Measurements from ENCODE around the gene TTBK1.

The TTBK1 gene

DNA sequence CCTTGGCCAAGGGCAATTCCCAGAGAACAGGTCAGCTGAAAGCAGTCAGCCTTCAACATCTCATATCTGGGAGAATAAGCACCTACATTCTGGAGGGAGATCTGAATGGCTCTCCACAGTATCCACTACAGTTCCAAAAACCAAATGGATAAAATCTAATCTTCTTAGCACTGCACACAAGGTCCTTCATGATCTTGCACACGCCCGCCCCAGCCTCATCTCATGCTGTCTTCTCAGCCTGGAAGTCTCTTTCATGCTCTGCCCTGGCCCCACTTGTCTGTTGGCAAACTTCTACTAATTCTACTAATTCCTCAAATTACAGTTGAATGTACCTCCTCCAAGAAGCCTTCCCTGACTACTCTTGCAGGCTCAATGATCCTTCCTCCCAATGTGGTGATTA lies 1.8 kb upstream of the TTBK1 start:
- H3K4me3 ChIP-seq (ENCODE audit: low read length) = no peak overlapping the region
- DNase-seq (ENCODE audit: low read depth) = no peak
- TF ChIP-seq, protein P1, sequence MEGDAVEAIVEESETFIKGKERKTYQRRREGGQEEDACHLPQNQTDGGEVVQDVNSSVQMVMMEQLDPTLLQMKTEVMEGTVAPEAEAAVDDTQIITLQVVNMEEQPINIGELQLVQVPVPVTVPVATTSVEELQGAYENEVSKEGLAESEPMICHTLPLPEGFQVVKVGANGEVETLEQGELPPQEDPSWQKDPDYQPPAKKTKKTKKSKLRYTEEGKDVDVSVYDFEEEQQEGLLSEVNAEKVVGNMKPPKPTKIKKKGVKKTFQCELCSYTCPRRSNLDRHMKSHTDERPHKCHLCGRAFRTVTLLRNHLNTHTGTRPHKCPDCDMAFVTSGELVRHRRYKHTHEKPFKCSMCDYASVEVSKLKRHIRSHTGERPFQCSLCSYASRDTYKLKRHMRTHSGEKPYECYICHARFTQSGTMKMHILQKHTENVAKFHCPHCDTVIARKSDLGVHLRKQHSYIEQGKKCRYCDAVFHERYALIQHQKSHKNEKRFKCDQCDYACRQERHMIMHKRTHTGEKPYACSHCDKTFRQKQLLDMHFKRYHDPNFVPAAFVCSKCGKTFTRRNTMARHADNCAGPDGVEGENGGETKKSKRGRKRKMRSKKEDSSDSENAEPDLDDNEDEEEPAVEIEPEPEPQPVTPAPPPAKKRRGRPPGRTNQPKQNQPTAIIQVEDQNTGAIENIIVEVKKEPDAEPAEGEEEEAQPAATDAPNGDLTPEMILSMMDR (IDR thresholded peaks at IDR 0.05; ENCODE audit: insufficient read depth, low read depth, low read length, missing control alignments) = no peak

DNA sequence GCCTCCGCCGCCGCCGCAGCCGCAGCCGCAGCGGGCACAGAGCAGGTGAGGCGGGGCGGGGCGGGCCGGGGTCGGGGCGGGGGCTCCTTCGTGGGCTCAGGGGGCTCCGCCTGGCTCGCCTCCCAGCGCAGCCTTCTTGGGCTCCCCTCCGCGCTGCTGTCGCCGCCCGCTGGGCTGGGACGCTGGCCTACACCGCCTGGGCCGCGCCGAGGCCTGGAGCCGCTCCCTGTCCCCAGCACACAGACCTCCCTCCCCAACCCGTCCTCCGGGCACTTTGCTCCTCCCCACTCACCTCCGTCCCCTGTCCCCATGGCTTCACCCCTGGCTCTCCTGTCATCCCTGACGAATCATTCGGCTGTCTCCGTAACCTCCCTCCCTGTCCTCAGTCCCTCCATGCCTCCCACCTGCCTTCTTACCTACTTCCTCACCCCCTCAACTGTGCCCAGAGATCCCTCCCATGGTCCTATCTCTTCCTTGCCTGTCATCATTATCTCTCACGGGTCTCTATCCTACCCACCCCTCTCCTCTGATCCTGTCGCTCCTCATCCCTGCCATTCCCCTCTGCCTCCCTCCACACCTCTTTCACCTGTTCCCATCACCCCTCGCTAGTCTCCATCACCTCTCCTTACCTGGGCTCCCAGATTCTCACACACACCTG lies 512 bp downstream of the TTBK1 start:
- DNase-seq (ENCODE audit: low read depth) = no peak
- TF ChIP-seq, protein P1 (IDR thresholded peaks at IDR 0.05; ENCODE audit: insufficient read depth, low read depth, low read length, missing control alignments) = no peak
- no peak overlapping the region for H3K4me3 ChIP-seq (ENCODE audit: low read length)

DNA sequence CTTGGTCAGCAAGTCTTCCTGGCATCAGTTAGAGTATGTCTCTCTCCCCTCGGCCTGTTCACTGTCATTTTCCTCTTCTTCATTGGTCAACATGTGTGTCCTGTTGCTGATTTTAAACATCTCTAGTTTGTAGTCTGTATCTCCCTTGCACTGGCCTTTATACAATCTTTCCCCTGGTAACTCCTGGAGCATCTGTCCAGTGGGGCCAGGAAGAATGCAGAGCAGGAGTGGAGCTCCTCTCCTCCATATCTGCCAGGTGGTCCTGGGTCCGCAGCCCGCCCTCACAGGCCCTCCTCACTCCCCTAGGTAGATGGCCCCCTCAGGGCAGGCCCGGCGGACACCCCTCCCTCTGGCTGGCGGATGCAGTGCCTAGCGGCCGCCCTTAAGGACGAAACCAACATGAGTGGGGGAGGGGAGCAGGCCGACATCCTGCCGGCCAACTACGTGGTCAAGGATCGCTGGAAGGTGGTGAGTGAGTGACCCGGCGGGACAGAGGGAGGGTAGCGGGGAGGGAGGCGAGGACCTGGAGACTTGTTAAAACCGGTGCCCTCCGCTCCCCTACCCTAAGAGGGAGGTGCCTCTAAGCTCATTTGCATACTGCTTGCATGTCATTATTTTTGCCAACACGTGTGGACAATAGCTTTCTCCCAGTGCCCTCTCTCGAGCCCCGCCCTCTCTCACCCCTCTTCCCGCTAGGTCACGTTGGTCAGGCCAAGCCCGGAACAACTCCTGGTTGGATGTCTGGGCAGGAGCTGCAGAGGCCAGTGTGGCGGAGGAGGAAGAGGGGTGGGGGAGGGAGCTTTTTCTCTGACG lies 3.2 kb downstream of the TTBK1 start:
- H3K4me3 ChIP-seq (ENCODE audit: low read length) = peak overlapping the region; percentile 20
- TF ChIP-seq, protein P1 (IDR thresholded peaks at IDR 0.05; ENCODE audit: insufficient read depth, low read depth, low read length, missing control alignments) = no peak
- DNase-seq (ENCODE audit: low read depth) = no peak

DNA sequence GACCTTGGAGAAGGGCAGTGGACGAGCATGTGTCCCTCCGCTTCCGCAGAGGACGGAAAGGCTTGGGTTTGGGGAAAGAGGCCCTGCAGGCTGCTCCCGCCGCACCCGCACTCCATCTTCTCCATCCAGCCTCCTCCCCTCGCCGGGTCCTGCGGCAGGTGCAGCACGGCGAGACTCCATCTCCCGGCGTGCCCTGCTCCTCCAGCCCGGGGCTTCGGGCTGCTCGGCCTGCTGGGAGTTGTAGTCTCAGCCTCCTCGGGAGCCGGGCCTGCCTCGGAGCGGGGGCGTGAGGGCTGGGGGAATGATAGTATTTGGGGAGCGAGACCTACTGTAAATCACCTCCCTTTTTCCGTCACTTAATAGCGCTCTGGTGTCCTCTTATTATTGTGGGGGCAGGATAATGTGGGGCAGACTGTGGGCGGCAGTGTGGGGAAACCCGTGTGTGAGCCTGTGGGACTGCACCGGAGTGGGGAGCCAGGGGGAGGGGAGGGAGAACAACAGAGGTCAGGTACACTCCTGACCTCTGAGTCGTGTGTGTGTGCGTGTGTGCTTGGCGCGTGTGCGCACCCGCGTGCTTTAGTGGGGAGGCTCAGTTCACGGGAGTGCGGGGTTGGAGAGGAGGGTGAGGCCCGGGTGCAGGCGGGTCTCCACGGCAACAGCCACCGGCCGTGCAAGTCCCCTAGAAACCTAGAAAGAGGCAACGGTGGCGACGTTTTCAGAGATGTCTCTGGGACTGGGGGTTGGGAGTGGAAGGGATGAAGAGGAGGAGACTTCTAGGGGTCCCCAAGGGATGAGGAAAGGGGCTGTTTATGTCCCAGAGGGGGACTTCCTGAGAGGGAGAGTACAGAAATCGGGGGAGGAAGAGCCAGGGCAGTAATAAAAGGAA lies 4.1 kb downstream of the TTBK1 start:
- DNase-seq (ENCODE audit: low read depth) = peak; percentile 52
- H3K4me3 ChIP-seq (ENCODE audit: low read length) = peak overlapping the region; percentile 20
- TF ChIP-seq, protein P1 (IDR thresholded peaks at IDR 0.05; ENCODE audit: insufficient read depth, low read depth, low read length, missing control alignments) = no peak

DNA sequence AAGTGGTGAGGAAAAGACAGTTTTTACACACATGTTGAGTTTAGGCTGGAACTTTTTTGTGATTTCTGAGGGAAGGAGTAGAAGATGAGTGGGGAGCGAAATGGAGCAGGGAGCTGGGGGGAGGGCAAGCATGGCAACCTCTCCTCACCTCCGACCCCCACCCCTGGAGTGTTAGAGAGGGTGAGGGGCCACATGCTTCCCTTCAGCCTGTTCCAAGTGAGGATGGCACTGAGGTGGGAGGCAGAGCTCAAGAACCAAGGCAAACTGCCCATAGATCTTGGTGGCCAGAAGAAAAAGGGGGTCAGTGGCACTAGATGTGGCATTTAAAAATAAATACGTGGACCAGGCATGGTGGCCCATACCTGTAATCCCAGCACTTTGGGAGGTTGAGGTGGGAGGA lies 4.8 kb downstream of the TTBK1 start:
- H3K4me3 ChIP-seq (ENCODE audit: low read length) = no peak overlapping the region
- TF ChIP-seq, protein P1 (IDR thresholded peaks at IDR 0.05; ENCODE audit: insufficient read depth, low read depth, low read length, missing control alignments) = no peak
- DNase-seq (ENCODE audit: low read depth) = no peak

DNA sequence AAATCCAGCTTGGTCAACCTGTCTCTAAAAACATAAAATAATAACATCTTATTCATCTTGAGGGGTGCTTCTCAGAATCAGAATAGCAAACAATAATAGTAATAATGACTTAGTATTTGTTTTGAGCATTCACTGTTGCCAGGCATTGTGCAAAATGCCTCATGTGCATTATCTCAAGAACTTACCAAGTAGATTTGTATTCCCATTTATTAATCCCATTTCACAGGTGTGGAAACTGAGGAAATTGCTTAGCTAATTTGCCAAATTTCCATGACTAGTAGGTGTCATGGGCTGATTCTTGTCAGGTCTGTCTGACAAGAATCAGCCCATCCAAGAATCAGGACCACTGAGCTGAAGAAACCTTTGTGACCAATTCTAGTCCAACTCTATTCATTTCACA lies 5.5 kb downstream of the TTBK1 start:
- DNase-seq (ENCODE audit: low read depth) = no peak
- no peak overlapping the region for H3K4me3 ChIP-seq (ENCODE audit: low read length)
- TF ChIP-seq, protein P1 (IDR thresholded peaks at IDR 0.05; ENCODE audit: insufficient read depth, low read depth, low read length, missing control alignments) = no peak

All from epithelial cell of esophagus (primary cell).